Heart right ventricle (tissue), 16 donors: Measurements from ENCODE around the gene YWHAH. TPM values are rescaled to one million over a fixed set of nuclear protein-coding genes. Genes with fewer than 3 reads are reported as not detected.
A peak's percentile ranks its signal among the peaks of the same experiment; 100 is the strongest.

Source experiments
- ATAC-seq, 8 donors: fragments of 200-7000 bp; cut with Tn5 transposase; one replicate each; pipeline ENCODE4 v1.9.1; 2020; ENCODE audit warnings: mild to moderate bottlenecking in 8 of 8, moderate library complexity in 8 of 8, moderate number of reproducible peaks in 1 of 8
- DNase-seq, 2 donors: peaks; one replicate each; pipeline ENCODE4 v3.0.0-alpha.2; 2020
- H3K27ac ChIP-seq, 10 donors: fragments of 200-600 bp; sonication (generic) in 2 of 10; one replicate each; pipeline versions ENCODE4 v1.5.0 to v1.8.0; 2020 to 2022; ENCODE audit warnings: mild to moderate bottlenecking in 3 of 10
- H3K27me3 ChIP-seq, 7 donors: fragments of 200-600 bp; one replicate each; pipeline ENCODE4 v1.8.0; 2021 to 2022; ENCODE audit warnings: mild to moderate bottlenecking in 2 of 7
- H3K36me3 ChIP-seq, 9 donors: fragments of 200-600 bp; sonication (generic) in 1 of 9; one replicate each; pipeline versions ENCODE4 v1.5.0 to v1.8.0; 2020 to 2022; ENCODE audit warnings: mild to moderate bottlenecking in 2 of 9
- H3K4me1 ChIP-seq, 9 donors: fragments of 200-600 bp; sonication (generic) in 1 of 9; one replicate each; pipeline versions ENCODE4 v1.5.0 to v1.8.0; 2020 to 2022; ENCODE audit warnings: mild to moderate bottlenecking in 4 of 9
- H3K4me3 ChIP-seq, 10 donors: fragments of 200-600 bp; sonication (generic) in 2 of 10; one replicate each; pipeline versions ENCODE4 v1.5.0 to v1.8.0; 2020 to 2022; ENCODE audit warnings: mild to moderate bottlenecking in 7 of 10, moderate library complexity in 2 of 10
- H3K9me3 ChIP-seq, 11 donors: fragments of 200-600 bp in 10 of 11; sonication (generic) in 2 of 11; one replicate each; pipeline versions ENCODE4 v1.5.0 to v1.8.0; 2013 to 2022; ENCODE audit warnings: mild to moderate bottlenecking in 2 of 11, control low read depth in 1 of 11, moderate library complexity in 1 of 11
- CTCF ChIP-seq, 9 donors: fragments of 200-600 bp; sonication (generic) in 2 of 9; IDR thresholded peaks; one replicate each; pipeline versions ENCODE4 v1.5.0 to v1.8.0; 2021 to 2022; ENCODE audit warnings: antibody characterized with exemption in 9 of 9, mild to moderate bottlenecking in 5 of 9, moderate library complexity in 1 of 9
- WGBS, 2 donors: extraction: QIAGEN DNeasy Blood & Tissue Kit; methylation state at CpG; one replicate each; pipeline ENCODE4 v1.1.7; 2013; ENCODE audit warnings: inconsistent platforms in 1 of 2; 5-methylcytosine and 5-hydroxymethylcytosine counted together
- intact Hi-C, 10 donors: fragments of 100-400 bp; cut with DNase I; formaldehyde crosslinking; loops; one replicate each; pipeline versions ENCODE4 v1.11.1 to v1.14.2; 2022
- polyA plus RNA-seq, 2 donors: library from polyadenylated mRNA; stranded (reverse); fragments of 200-250 nt; gene quantifications; one replicate each; pipeline ENCODE4 v1.2.3, GENCODE V29; 2013
- total RNA-seq, 10 donors: library from RNA; stranded (reverse); fragmentation: NEBNext Ultra II Directional in 3 of 10; extraction: Animal tissue kit (Norgen Biotek cat#: 25700) in 3 of 10; gene quantifications; one replicate each; pipeline versions ENCODE4 v1.2.1 to v1.2.4, GENCODE V29; 2021 to 2023
- donor health status: Arrhythmogenic right ventricular cardiomyopathy.
- donor health status: ischemic (EF 13 %, LVEDD 7.1; RV severe dilation, severe dysfunction).
- donor health status: healthy with polysubstance abuse.
- donor health status: DM: no; HTN: yes; CAD: no.
- donor health status: DM: no; HTN: no; CAD: no.
- donor health status: ischemic (EF 25% LVEDD 6.9; RV normal size, moderate dysfunction).
- donor health status: ischemic (EF 25% LVEDD 5.7; RV mildly dilated, moderate dysfunction).
- donor health status: healthy.
- donor health status: DM: yes; HTN: yes; CAD: no.
- donor health status: Ischemic cardiomyopathy.
- donor health status: ischemic (EF 35%, LVEDD 5.7; RV mildly dilated, moderate dysfunction).
- donor health status: nonischemic (EF 11% LVEDD 7.7; RV severe dilation, severe dysfunction).
- donor health status: DM: yes; HTN: yes; CAD: no.
- donor health status: PGD.
- donor health status: ischemic (EF 29% LVEDD 5.4; RV normal size, mild dysfunction).
- donor health status: nonischemic (EF 23%, LVEDD 6.1; RV moderate dilation, normal function).

The YWHAH gene
- total and polyA plus RNA-seq, 12 donors = 38.8 to 115 (median 75.8) TPM

GRCh38 chr22:31958625-31959239 is 14.4 kb downstream of the YWHAH start:
- TF ChIP-seq CTCF (IDR thresholded peaks at IDR 0.05) = no peak
- 92 to 94% methylated on average over 12 of the region's 12 CpGs for WGBS, 2 donors
- Histone ChIP-seq H3K27ac (no peak overlapping the region), H3K9me3 (no peaks in the 10 kb centered on the region), H3K27me3 (no peaks in the 10 kb centered on the region), H3K4me3 (no peak overlapping the region), H3K36me3 (peaks cover 0 to 46% (median 21%) of the 10 kb centered on the region in 9 donors), H3K4me1 (peaks cover 9 to 29% (median 20%) of the 10 kb centered on the region in 9 donors)
- no peak for DNase-seq
- intact Hi-C loops = loop anchor here in 2 of 10 donors (10.0 kb wide), 2 partner anchors 294 to 404 kb away; partner anchors contain the start of gene PISD (in 1 of the 2)
- ATAC-seq = no peak

GRCh38 chr22:31960767-31961166 is 16.4 kb downstream of the YWHAH start:
- H3K27ac ChIP-seq = no peak overlapping the region
- intact Hi-C loops = loop anchor here in 1 of 10 donors (10.0 kb wide), 1 partner anchor 296 kb away; the partner anchor contains the start of gene PISD
- H3K27me3 ChIP-seq = no peaks in the 10 kb centered on the region
- TF ChIP-seq CTCF (IDR thresholded peaks at IDR 0.05) = no peak
- peaks cover 0 to 14% (median 2%) of the 10 kb centered on the region in 9 donors for H3K4me1 ChIP-seq
- WGBS, 2 donors = 42 to 60% methylated on average over 5 of the region's 5 CpGs
- DNase-seq (no peak), ATAC-seq (no peak)
- H3K9me3 ChIP-seq = no peaks in the 10 kb centered on the region
- no peak overlapping the region for H3K4me3 ChIP-seq
- H3K36me3 ChIP-seq = peaks cover 0 to 33% (median 21%) of the 10 kb centered on the region in 9 donors

GRCh38 chr22:31962387-31963125 is 18.2 kb downstream of the YWHAH start:
- 80 to 83% methylated on average over 11 to 12 of the region's 12 CpGs for WGBS, 2 donors
- no peak for ATAC-seq
- H3K27me3 ChIP-seq = no peaks in the 10 kb centered on the region
- peaks cover 0 to 16% (median 6%) of the 10 kb centered on the region in 9 donors for H3K36me3 ChIP-seq
- H3K9me3 ChIP-seq = no peaks in the 10 kb centered on the region
- H3K4me1 ChIP-seq = peaks cover 0 to 10% (median 2%) of the 10 kb centered on the region in 9 donors
- intact Hi-C loops = loop anchor here in 1 of 10 donors (10.0 kb wide), 1 partner anchor 298 kb away; the partner anchor contains the start of gene PISD
- H3K4me3 ChIP-seq = no peak overlapping the region
- DNase-seq = no peak
- peak overlapping the region in 4 of 10 donors; percentile 68 to 76 (median 76) for H3K27ac ChIP-seq
- TF ChIP-seq CTCF (IDR thresholded peaks at IDR 0.05) = no peak

GRCh38 chr22:31968022-31968421 is 23.7 kb downstream of the YWHAH start:
- H3K36me3 ChIP-seq = no peaks in the 10 kb centered on the region
- intact Hi-C loops = loop anchor here in 1 of 10 donors (10.0 kb wide), 1 partner anchor 303 kb away; the partner anchor contains the start of gene PISD
- H3K27me3 ChIP-seq = no peaks in the 10 kb centered on the region
- no peaks in the 10 kb centered on the region for H3K9me3 ChIP-seq
- no peak overlapping the region for H3K4me3 ChIP-seq
- WGBS, 2 donors = 94% methylated on average over 5 to 9 of the region's 9 CpGs
- no peak for DNase-seq
- no peak for ATAC-seq
- peaks cover 3 to 22% (median 15%) of the 10 kb centered on the region in 9 donors for H3K4me1 ChIP-seq
- H3K27ac ChIP-seq = no peak overlapping the region
- TF ChIP-seq CTCF (IDR thresholded peaks at IDR 0.05) = no peak
